ENCODE data around the gene CILP2.

CILP2 gene

GRCh38 chr19:19505669-19506326 lies 32.3 kb upstream of the CILP2 start:
- peak in 1 of 58 donors; percentile 25 for DNase-seq

GRCh38 chr19:19506592-19506991 lies 31.5 kb upstream of the CILP2 start:
- peak in 16 of 58 donors; percentile 4 to 48 (median 30) for DNase-seq

- no peak for DNase-seq
These were observed 30.7 kb upstream of the CILP2 start for GRCh38 chr19:19507354-19507753.

- DNase-seq = no peak
These were observed 29.8 kb upstream of the CILP2 start for GRCh38 chr19:19508217-19508616.

GRCh38 chr19:19510432-19510831 lies 27.6 kb upstream of the CILP2 start:
- no peak for DNase-seq

GRCh38 chr19:19513682-19514081 lies 24.4 kb upstream of the CILP2 start:
- no peak for DNase-seq

GRCh38 chr19:19514215-19514657 lies 23.8 kb upstream of the CILP2 start:
- DNase-seq = peak in 20 of 58 donors; percentile 6 to 59 (median 20)

- no peak for DNase-seq
These were observed 23.0 kb upstream of the CILP2 start, which contains the start of gene TSSK6 for GRCh38 chr19:19514881-19515641. Gene TSSK6, minus strand, starts transcription at chr19:19515548. Its CDS starts 121 bp downstream, at chr19:19515427.

GRCh38 chr19:19515642-19516519 lies 22.2 kb upstream of the CILP2 start, which contains the start of gene NDUFA13:
Gene NDUFA13, plus strand, starts transcription at chr19:19516225. Its CDS starts 14 bp downstream, at chr19:19516239.
- DNase-seq = peak in 57 of 58 donors; percentile 45 to 94 (median 84)

- DNase-seq = no peak
These were observed 20.8 kb upstream of the CILP2 start for GRCh38 chr19:19517235-19517619.

GRCh38 chr19:19520989-19521388 lies 17.1 kb upstream of the CILP2 start:
- no peak for DNase-seq

- DNase-seq = no peak
These were observed 14.9 kb upstream of the CILP2 start for GRCh38 chr19:19523177-19523576.

GRCh38 chr19:19524053-19524452 lies 14.0 kb upstream of the CILP2 start:
- DNase-seq = no peak

- no peak for DNase-seq
These were observed 12.3 kb upstream of the CILP2 start for GRCh38 chr19:19525611-19526380.

- DNase-seq = peak in 23 of 58 donors; percentile 10 to 43 (median 22)
These were observed 11.3 kb upstream of the CILP2 start for GRCh38 chr19:19526581-19527370.

GRCh38 chr19:19527371-19527656 lies 10.8 kb upstream of the CILP2 start:
- no peak for DNase-seq

GRCh38 chr19:19527674-19528625 lies 10.1 kb upstream of the CILP2 start:
- DNase-seq = no peak

- peak in 57 of 58 donors; percentile 9 to 90 (median 65) for DNase-seq
These were observed 9.2 kb upstream of the CILP2 start, which contains the start of gene YJEFN3 for GRCh38 chr19:19528721-19529490. Gene YJEFN3, plus strand, starts transcription at chr19:19528911. Its CDS starts 22 bp downstream, at chr19:19528933.

Data from anterior cingulate cortex (tissue), 58 donors.